ENCODE results near the gene LAMC3. TPM values are rescaled to one million over a fixed set of nuclear protein-coding genes. Genes with fewer than 3 reads are reported as not detected.

The LAMC3 gene
- total RNA-seq, 4 donors from 2014 or later = 0.06 to 0.50 (median 0.34) TPM; not detected in 1

GRCh38 chr9:131081868-131082267 is 72.9 kb downstream of the LAMC3 start:
- Histone ChIP-seq H3K27ac (replicated peaks in 1 of 4) (no peak overlapping the region), H3K4me1 (peaks cover 0 to 5% (median 0%) of the 10 kb centered on the region in 4 donors), H3K36me3 (no peaks in the 10 kb centered on the region), H3K27me3 (peaks cover 0 to 16% (median 0%) of the 10 kb centered on the region in 4 donors), H3K4me3 (no peak overlapping the region), H3K9me3 (no peaks in the 10 kb centered on the region)
- intact Hi-C loops (cut with DNase I) = no loop called here
- no peak for DNase-seq (ENCODE audit: extremely low spot score)
- no peak for TF ChIP-seq EP300 (IDR thresholded peaks at IDR 0.05)
- TF ChIP-seq POLR2AphosphoS5 (IDR thresholded peaks at IDR 0.05) = no peak
- no peak for TF ChIP-seq CTCF (IDR thresholded peaks at IDR 0.05)
- no peak for TF ChIP-seq POLR2A (IDR thresholded peaks at IDR 0.05; ENCODE audit: low read depth)
- 79% methylated on average over 8 of the region's 9 CpGs for WGBS

GRCh38 chr9:131082774-131083512 is 74.0 kb downstream of the LAMC3 start:
- TF ChIP-seq POLR2AphosphoS5 (IDR thresholded peaks at IDR 0.05) (no peak), POLR2A (IDR thresholded peaks at IDR 0.05; ENCODE audit: low read depth) (no peak), CTCF (IDR thresholded peaks at IDR 0.05) (no peak), EP300 (IDR thresholded peaks at IDR 0.05) (no peak)
- no peak for DNase-seq (ENCODE audit: extremely low spot score)
- H3K36me3 ChIP-seq = no peaks in the 10 kb centered on the region
- no peak overlapping the region for H3K27ac ChIP-seq (replicated peaks in 1 of 4)
- no peaks in the 10 kb centered on the region for H3K9me3 ChIP-seq
- 67% methylated on average over 9 of the region's 11 CpGs for WGBS
- intact Hi-C loops (cut with DNase I) = no loop called here
- no peak overlapping the region for H3K4me3 ChIP-seq
- H3K27me3 ChIP-seq = peaks cover 0 to 26% (median 0%) of the 10 kb centered on the region in 4 donors
- peaks cover 0 to 5% (median 0%) of the 10 kb centered on the region in 4 donors for H3K4me1 ChIP-seq

- Histone ChIP-seq H3K9me3 (no peaks in the 10 kb centered on the region), H3K27ac (replicated peaks in 1 of 4) (no peak overlapping the region), H3K27me3 (peaks cover 0 to 26% (median 0%) of the 10 kb centered on the region in 4 donors), H3K4me1 (peaks cover 0 to 5% (median 0%) of the 10 kb centered on the region in 4 donors), H3K36me3 (no peaks in the 10 kb centered on the region), H3K4me3 (no peak overlapping the region)
- no peak for DNase-seq (ENCODE audit: extremely low spot score)
- WGBS = 82% methylated on average over 8 of the region's 8 CpGs
- intact Hi-C loops (cut with DNase I) = no loop called here
- TF ChIP-seq POLR2AphosphoS5 (IDR thresholded peaks at IDR 0.05) (no peak), EP300 (IDR thresholded peaks at IDR 0.05) (no peak), POLR2A (IDR thresholded peaks at IDR 0.05; ENCODE audit: low read depth) (no peak), CTCF (IDR thresholded peaks at IDR 0.05) (no peak)
Observed at GRCh38 chr9:131084661-131085369, 75.8 kb downstream of the LAMC3 start.

GRCh38 chr9:131085370-131086122 is 76.6 kb downstream of the LAMC3 start:
- Histone ChIP-seq H3K9me3 (no peaks in the 10 kb centered on the region), H3K4me1 (peaks cover 0 to 5% (median 0%) of the 10 kb centered on the region in 4 donors), H3K4me3 (no peak overlapping the region), H3K36me3 (no peaks in the 10 kb centered on the region), H3K27me3 (peaks cover 0 to 26% (median 0%) of the 10 kb centered on the region in 4 donors), H3K27ac (replicated peaks in 1 of 4) (no peak overlapping the region)
- no peak for TF ChIP-seq CTCF (IDR thresholded peaks at IDR 0.05)
- no peak for TF ChIP-seq EP300 (IDR thresholded peaks at IDR 0.05)
- no peak for TF ChIP-seq POLR2A (IDR thresholded peaks at IDR 0.05; ENCODE audit: low read depth)
- TF ChIP-seq POLR2AphosphoS5 (IDR thresholded peaks at IDR 0.05) = no peak
- no peak for DNase-seq (ENCODE audit: extremely low spot score)
- intact Hi-C loops (cut with DNase I) = no loop called here
- 75% methylated on average over 23 of the region's 23 CpGs for WGBS
